Right renal pelvis (tissue), 4 donors: ENCODE data around the gene AAMP. TPM values are rescaled to one million over a fixed set of nuclear protein-coding genes. Genes with fewer than 3 reads are reported as not detected.
A peak's percentile ranks its signal among the peaks of the same experiment; 100 is the strongest.
"Not testable (repeated sequence)": the region's sequence is repeated elsewhere in the genome, so short reads cannot be mapped to it uniquely, and the experiment has no call there.

Experiments
- DNase-seq, 4 donors: peaks; one replicate each; pipeline ENCODE4 v3.0.0-alpha.2; 2013; ENCODE audit warnings: low read depth in 4 of 4, low spot score in 3 of 4, missing footprints in 1 of 4
- polyA plus RNA-seq, 4 donors: library from polyadenylated mRNA; unstranded; fragments of 120-200 nt; gene quantifications; one replicate each; pipeline ENCODE4 v1.2.1, GENCODE V29; 2013; ENCODE audit not compliant: insufficient read length in 4 of 4

AAMP gene
- 100 to 1,000 TPM; 113 to 145 (median 117) TPM for polyA plus RNA-seq

- peak; percentile 99 to 100 (median 100) for DNase-seq
Observed at GRCh38 chr2:218269900-218270720, at the start of gene AAMP, which contains the start of gene PNKD. AAMP (minus strand) TSS chr2:218270137; CDS start chr2:218270086, 51 bp downstream. PNKD (plus strand) TSS chr2:218270519; CDS start chr2:218270536, 17 bp downstream.

GRCh38 chr2:218318241-218318640, 48.3 kb upstream of the AAMP start:
- no peak for DNase-seq

GRCh38 chr2:218317835-218318234, 47.9 kb upstream of the AAMP start:
- no peak for DNase-seq

GRCh38 chr2:218317303-218317630, 47.3 kb upstream of the AAMP start:
- no peak for DNase-seq

- no peak for DNase-seq
Observed at GRCh38 chr2:218315397-218315796, 45.5 kb upstream of the AAMP start.

- not testable (repeated sequence) for DNase-seq
Observed at GRCh38 chr2:218314764-218315163, 44.8 kb upstream of the AAMP start.

GRCh38 chr2:218313356-218313755, 43.4 kb upstream of the AAMP start:
- DNase-seq, result no peak

- DNase-seq, result no peak
Observed at GRCh38 chr2:218312267-218312756, 42.4 kb upstream of the AAMP start.

- not testable (repeated sequence) for DNase-seq
Observed at GRCh38 chr2:218311541-218312266, 41.8 kb upstream of the AAMP start.

GRCh38 chr2:218310853-218311540, 41.1 kb upstream of the AAMP start:
- DNase-seq, result no peak

- no peak for DNase-seq
Observed at GRCh38 chr2:218307415-218308090, 37.6 kb upstream of the AAMP start.

- DNase-seq, result no peak
Observed at GRCh38 chr2:218306184-218306920, 36.4 kb upstream of the AAMP start.

- no peak for DNase-seq
Observed at GRCh38 chr2:218305383-218305782, 35.4 kb upstream of the AAMP start.

GRCh38 chr2:218301176-218301819, 31.4 kb upstream of the AAMP start:
- DNase-seq, result peak; percentile 86 to 91 (median 88)

GRCh38 chr2:218300141-218300540, 30.2 kb upstream of the AAMP start:
- no peak for DNase-seq

- DNase-seq, result no peak
Observed at GRCh38 chr2:218298314-218298875, 28.5 kb upstream of the AAMP start.

GRCh38 chr2:218296847-218297246, 26.9 kb upstream of the AAMP start:
- DNase-seq, result no peak

- DNase-seq, result no peak
Observed at GRCh38 chr2:218296200-218296599, 26.3 kb upstream of the AAMP start.

GRCh38 chr2:218295029-218295428, 25.1 kb upstream of the AAMP start:
- DNase-seq, result no peak
